Suprapubic skin (tissue), 4 donors: ENCODE data around the gene CDH22. TPM values are rescaled to one million over a fixed set of nuclear protein-coding genes. Genes with fewer than 3 reads are reported as not detected.

Source experiments
- DNase-seq, 2 donors: peaks; one replicate each; pipeline ENCODE4 v3.0.0-alpha.2; 2019; ENCODE audit warnings: low spot score in 2 of 2
- H3K27ac ChIP-seq: fragments of 200-600 bp; sonication (generic); one replicate; pipeline ENCODE4 v1.5.1; 2019
- H3K27me3 ChIP-seq: fragments of 200-600 bp; sonication (generic); one replicate; pipeline ENCODE4 v1.5.1; 2019
- H3K36me3 ChIP-seq: fragments of 200-600 bp; sonication (generic); one replicate; pipeline ENCODE4 v1.5.1; 2019
- H3K4me1 ChIP-seq: fragments of 200-600 bp; sonication (generic); one replicate; pipeline ENCODE4 v1.5.1; 2019
- H3K4me3 ChIP-seq: fragments of 200-600 bp; sonication (generic); one replicate; pipeline ENCODE4 v1.5.1; 2019; ENCODE audit warnings: mild to moderate bottlenecking
- H3K9me3 ChIP-seq: fragments of 200-600 bp; sonication (generic); one replicate; pipeline ENCODE4 v1.5.1; 2019
- EP300 ChIP-seq: sonication (generic); formaldehyde crosslinking; IDR thresholded peaks from one replicate; pipeline ENCODE4 v1.6.1; 2017; ENCODE audit warnings: antibody characterized with exemption
- POLR2A ChIP-seq, 2 donors: fragments of 450-650 bp; IDR thresholded peaks; one replicate each; pipeline ENCODE4 v1.6.1; 2017; ENCODE audit warnings: antibody characterized with exemption in 2 of 2, mild to moderate bottlenecking in 2 of 2, moderate library complexity in 2 of 2
- POLR2AphosphoS5 ChIP-seq, 3 donors: sonication (generic); formaldehyde crosslinking; IDR thresholded peaks; one replicate each; pipeline ENCODE4 v1.6.1; 2017; ENCODE audit warnings: antibody characterized with exemption in 3 of 3
- WGBS: methylation state at CpG from one replicate; pipeline ENCODE4 v1.1.5; 2018; 5-methylcytosine and 5-hydroxymethylcytosine counted together
- total RNA-seq, 4 donors: library from RNA; depleted of rRNA; stranded (reverse); fragments of >200 nt; gene quantifications; one replicate each; pipeline ENCODE4 v1.1.0, GENCODE V29; 2016
- TF ChIP-seq, protein P1 (sequence below), 2 donors: fragments of 200-600 bp in 1 of 2; fragments of 450-650 bp in 1 of 2; sonication (generic) in 1 of 2; IDR thresholded peaks; one replicate each; pipeline ENCODE4 v1.5.1; 2016 to 2019; ENCODE audit warnings: antibody characterized with exemption in 2 of 2, mild to moderate bottlenecking in 1 of 2, moderate library complexity in 1 of 2

Gene CDH22
- total RNA-seq, 4 donors from 2014 or later, result 2.6 to 5.1 (median 3.3) TPM

DNA sequence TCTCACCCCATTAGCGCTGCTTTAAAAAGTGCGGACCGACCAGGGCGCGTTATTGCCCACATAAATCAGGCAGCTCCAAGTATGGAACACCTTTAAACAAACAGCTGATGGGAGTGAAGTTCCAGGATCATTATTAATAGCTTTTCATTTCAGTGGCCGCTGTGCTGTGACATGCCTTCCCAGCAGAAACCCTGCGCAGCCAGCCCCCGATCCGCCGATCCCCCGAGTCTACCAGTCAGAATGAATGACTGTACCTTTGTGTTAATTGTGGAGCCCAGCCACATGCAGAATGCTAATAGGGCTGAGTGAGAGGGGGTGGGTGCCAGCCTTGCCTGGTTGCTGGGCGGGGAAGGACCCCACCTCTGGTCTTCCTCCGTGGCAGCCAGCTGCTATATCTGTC is 21.9 kb downstream of the CDH22 start:
- Histone ChIP-seq H3K36me3 (no peaks in the 10 kb centered on the region), H3K4me1 (no peaks in the 10 kb centered on the region), H3K27me3 (peaks cover 41% of the 10 kb centered on the region), H3K4me3 (no peak overlapping the region), H3K9me3 (no peaks in the 10 kb centered on the region), H3K27ac (no peak overlapping the region)
- 48% methylated on average over 12 of the region's 13 CpGs for WGBS
- no peak for TF ChIP-seq EP300
- no peak for DNase-seq

DNA sequence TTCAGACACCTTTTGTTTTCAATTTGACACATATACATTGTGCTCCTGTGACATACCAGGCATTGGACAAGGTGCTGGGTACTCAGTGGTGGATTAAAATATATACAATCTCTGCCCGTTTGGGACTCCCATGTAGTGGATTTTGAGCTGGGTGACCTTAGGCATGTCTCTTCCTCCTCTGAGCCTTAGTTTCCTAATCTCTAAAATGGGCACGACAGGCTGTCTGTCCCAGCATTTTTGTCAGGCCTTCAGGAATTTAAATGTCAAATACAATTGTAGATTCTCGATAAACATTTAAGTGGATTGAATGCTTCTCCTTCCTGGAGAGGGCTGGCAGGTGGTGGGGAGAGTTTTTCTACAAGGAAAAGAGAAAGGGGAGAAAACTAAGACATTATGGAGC is 22.6 kb downstream of the CDH22 start:
- no peaks in the 10 kb centered on the region for H3K36me3 ChIP-seq
- 80% methylated on average over 3 of the region's 3 CpGs for WGBS
- no peaks in the 10 kb centered on the region for H3K4me1 ChIP-seq
- peaks cover 47% of the 10 kb centered on the region for H3K27me3 ChIP-seq
- no peaks in the 10 kb centered on the region for H3K9me3 ChIP-seq
- TF ChIP-seq, protein P1, sequence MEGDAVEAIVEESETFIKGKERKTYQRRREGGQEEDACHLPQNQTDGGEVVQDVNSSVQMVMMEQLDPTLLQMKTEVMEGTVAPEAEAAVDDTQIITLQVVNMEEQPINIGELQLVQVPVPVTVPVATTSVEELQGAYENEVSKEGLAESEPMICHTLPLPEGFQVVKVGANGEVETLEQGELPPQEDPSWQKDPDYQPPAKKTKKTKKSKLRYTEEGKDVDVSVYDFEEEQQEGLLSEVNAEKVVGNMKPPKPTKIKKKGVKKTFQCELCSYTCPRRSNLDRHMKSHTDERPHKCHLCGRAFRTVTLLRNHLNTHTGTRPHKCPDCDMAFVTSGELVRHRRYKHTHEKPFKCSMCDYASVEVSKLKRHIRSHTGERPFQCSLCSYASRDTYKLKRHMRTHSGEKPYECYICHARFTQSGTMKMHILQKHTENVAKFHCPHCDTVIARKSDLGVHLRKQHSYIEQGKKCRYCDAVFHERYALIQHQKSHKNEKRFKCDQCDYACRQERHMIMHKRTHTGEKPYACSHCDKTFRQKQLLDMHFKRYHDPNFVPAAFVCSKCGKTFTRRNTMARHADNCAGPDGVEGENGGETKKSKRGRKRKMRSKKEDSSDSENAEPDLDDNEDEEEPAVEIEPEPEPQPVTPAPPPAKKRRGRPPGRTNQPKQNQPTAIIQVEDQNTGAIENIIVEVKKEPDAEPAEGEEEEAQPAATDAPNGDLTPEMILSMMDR (IDR thresholded peaks at IDR 0.05), result no peak
- H3K4me3 ChIP-seq, result no peak overlapping the region
- H3K27ac ChIP-seq, result no peak overlapping the region
- DNase-seq, result no peak

DNA sequence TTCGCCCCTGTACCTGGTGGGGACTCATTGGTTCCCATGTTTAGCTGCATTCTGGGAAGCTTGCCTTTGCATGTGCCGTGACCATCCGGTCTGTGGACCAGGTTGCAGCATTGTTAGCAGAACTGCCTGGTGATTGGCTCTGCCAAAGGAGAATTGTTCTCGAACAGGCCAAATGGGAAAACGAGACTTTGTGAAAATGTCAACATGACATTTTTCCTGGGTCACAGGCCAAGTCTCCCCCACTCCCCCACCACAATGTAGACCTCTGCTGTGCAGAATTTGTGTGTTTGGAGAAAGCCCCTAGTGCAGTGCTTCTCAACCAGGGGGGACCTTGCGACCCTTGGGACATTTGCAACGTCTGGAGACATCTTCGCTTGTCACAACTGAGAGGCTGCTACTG is 23.2 kb downstream of the CDH22 start:
- no peaks in the 10 kb centered on the region for H3K9me3 ChIP-seq
- DNase-seq, result no peak
- peaks cover 52% of the 10 kb centered on the region for H3K27me3 ChIP-seq
- H3K4me1 ChIP-seq, result no peaks in the 10 kb centered on the region
- H3K27ac ChIP-seq, result no peak overlapping the region
- no peaks in the 10 kb centered on the region for H3K36me3 ChIP-seq
- no peak overlapping the region for H3K4me3 ChIP-seq
- TF ChIP-seq, protein P1 (IDR thresholded peaks at IDR 0.05), result no peak
- no peak for TF ChIP-seq POLR2AphosphoS5 (IDR thresholded peaks at IDR 0.05)
- TF ChIP-seq POLR2A (IDR thresholded peaks at IDR 0.05), result no peak
- TF ChIP-seq EP300, result no peak
- WGBS, result 67% methylated on average over 8 of the region's 8 CpGs

DNA sequence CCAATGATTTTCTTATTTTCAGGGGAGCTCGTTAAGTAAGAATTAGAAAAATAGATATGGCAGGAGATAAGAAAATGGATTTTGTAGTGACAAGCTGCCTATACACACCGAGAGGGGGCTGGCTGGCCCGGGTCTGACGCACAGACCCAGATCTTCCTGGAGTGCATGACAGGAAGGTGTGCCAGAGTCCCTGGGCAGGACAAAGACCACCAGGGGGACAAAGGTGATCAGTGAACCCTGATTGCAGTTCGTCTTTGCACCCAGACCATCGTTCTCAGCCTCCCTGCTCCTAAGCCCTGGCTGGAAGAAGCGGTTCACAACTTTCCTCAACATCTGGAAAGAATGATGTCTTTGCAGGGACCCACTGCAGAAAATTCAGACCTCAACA is 24.3 kb downstream of the CDH22 start:
- Histone ChIP-seq H3K27me3 (peaks cover 52% of the 10 kb centered on the region), H3K4me1 (no peaks in the 10 kb centered on the region), H3K9me3 (no peaks in the 10 kb centered on the region), H3K4me3 (no peak overlapping the region), H3K36me3 (no peaks in the 10 kb centered on the region), H3K27ac (no peak overlapping the region)
- WGBS, result 59% methylated on average over 7 of the region's 7 CpGs
- no peak for DNase-seq
- no peak for TF ChIP-seq POLR2A (IDR thresholded peaks at IDR 0.05)
- no peak for TF ChIP-seq POLR2AphosphoS5 (IDR thresholded peaks at IDR 0.05)
- TF ChIP-seq EP300, result no peak
- TF ChIP-seq, protein P1 (IDR thresholded peaks at IDR 0.05), result no peak

DNA sequence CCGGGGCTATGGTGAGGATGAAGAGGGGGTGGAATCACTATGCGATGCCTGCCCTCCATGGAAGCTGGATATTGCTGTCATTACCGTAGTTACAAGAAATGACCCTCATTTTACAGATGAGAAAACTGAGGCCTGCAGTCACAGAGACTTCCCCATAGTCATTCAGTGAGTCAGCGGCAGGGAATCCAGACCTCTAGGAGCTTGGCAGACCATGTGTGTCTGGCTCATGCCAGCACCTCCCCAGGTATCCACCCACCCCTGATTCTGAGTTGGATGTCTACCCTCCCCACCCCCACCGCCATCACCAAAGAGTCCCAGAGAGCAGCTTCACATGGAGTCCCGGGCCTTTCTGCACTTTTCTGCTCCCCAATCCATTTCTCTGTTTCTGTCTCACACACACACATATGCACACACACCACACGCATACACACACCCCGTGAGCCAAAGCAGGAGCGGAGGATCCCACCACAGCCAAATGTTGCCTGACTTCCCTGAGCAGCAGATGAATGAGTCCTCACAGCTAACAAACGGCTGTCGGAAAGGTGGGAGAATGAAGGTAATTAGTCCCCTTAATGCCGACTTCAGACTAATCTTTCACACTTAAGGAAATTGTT is 24.8 kb downstream of the CDH22 start:
- Histone ChIP-seq H3K4me1 (no peaks in the 10 kb centered on the region), H3K27ac (no peak overlapping the region), H3K36me3 (no peaks in the 10 kb centered on the region), H3K27me3 (peaks cover 52% of the 10 kb centered on the region), H3K9me3 (no peaks in the 10 kb centered on the region), H3K4me3 (no peak overlapping the region)
- WGBS, result 58% methylated on average over 12 of the region's 12 CpGs
- DNase-seq, result no peak
- no peak for TF ChIP-seq POLR2A (IDR thresholded peaks at IDR 0.05)
- TF ChIP-seq EP300, result no peak
- no peak for TF ChIP-seq POLR2AphosphoS5 (IDR thresholded peaks at IDR 0.05)

DNA sequence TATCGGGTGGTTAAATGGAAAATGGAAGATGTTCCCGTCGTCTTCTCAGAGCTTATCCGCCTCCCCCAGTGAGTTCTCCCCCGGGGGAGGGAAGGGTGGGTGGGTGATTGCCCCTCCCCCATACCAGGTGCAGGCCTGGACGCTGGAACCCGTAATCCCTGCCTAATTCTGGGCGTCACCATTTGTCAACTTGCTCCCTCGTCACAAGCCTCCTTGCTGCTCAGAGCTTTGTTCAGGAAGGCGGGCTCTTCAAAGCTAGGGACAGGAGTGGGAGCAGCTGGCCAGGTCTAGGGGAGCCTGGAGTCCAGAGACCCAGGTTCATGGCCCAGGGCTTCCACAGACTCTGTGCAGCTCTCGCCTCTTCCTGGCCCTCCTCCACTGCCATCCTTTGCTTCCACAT is 25.6 kb downstream of the CDH22 start:
- Histone ChIP-seq H3K4me3 (no peak overlapping the region), H3K27ac (no peak overlapping the region), H3K9me3 (no peaks in the 10 kb centered on the region), H3K4me1 (no peaks in the 10 kb centered on the region), H3K27me3 (peaks cover 56% of the 10 kb centered on the region), H3K36me3 (no peaks in the 10 kb centered on the region)
- TF ChIP-seq POLR2A (IDR thresholded peaks at IDR 0.05) (no peak), EP300 (no peak), POLR2AphosphoS5 (IDR thresholded peaks at IDR 0.05) (no peak)
- TF ChIP-seq, protein P1 (IDR thresholded peaks at IDR 0.05), result no peak
- WGBS, result 33% methylated on average over 11 of the region's 11 CpGs
- no peak for DNase-seq
